Measurements from ENCODE around the gene RAB40B. TPM values are rescaled to one million over a fixed set of nuclear protein-coding genes. Genes with fewer than 3 reads are reported as not detected.

Gene RAB40B
- total RNA-seq, 4 donors from 2014 or later: 4.1 to 18.5 (median 11.3) TPM

DNA sequence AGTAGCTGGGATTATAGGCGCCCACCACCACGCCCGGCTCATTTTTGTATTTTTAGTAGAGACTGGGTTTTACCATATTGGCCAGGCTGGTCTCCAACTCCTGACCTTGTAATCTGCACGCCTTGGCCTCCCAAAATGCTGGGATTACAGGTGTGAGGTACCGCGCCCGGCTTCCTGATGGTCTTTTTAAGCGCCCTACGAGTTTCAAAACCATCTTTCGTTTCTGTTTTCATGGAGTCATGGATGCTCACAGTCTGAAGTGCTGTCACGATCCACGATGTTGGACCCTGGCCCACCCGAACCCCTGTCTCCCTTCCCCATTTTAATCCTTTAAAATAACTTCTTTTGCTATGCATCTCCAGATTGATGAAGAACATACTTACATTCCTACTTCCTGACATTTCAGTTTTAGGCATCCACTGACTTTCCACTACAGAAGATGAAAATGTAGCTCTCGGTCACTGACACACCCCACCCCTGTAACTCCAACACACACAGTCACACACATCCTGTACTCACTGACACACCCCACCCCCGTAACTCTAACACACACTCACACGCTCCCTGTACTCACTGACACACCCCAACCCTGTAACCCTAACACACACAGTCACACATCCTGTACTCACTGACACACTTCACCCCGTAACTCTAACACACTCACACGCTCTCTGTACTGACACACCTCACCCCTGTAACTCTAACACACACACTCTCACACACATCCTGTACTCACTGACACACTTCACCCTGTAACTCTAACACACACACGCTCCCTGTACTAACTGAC, 27.6 kb downstream of the RAB40B start:
- H3K4me3 ChIP-seq: no peak overlapping the region
- no peaks in the 10 kb centered on the region for H3K4me1 ChIP-seq
- TF ChIP-seq, protein P1, sequence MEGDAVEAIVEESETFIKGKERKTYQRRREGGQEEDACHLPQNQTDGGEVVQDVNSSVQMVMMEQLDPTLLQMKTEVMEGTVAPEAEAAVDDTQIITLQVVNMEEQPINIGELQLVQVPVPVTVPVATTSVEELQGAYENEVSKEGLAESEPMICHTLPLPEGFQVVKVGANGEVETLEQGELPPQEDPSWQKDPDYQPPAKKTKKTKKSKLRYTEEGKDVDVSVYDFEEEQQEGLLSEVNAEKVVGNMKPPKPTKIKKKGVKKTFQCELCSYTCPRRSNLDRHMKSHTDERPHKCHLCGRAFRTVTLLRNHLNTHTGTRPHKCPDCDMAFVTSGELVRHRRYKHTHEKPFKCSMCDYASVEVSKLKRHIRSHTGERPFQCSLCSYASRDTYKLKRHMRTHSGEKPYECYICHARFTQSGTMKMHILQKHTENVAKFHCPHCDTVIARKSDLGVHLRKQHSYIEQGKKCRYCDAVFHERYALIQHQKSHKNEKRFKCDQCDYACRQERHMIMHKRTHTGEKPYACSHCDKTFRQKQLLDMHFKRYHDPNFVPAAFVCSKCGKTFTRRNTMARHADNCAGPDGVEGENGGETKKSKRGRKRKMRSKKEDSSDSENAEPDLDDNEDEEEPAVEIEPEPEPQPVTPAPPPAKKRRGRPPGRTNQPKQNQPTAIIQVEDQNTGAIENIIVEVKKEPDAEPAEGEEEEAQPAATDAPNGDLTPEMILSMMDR (IDR thresholded peaks at IDR 0.05): no peak
- no peak for TF ChIP-seq POLR2A (IDR thresholded peaks at IDR 0.05)
- H3K36me3 ChIP-seq: no peaks in the 10 kb centered on the region
- DNase-seq: peak in 1 of 2 donors; percentile 13
- H3K9me3 ChIP-seq: no peaks in the 10 kb centered on the region
- peak overlapping the region; percentile 79 to 82 for H3K27ac ChIP-seq
- H3K27me3 ChIP-seq: no peaks in the 10 kb centered on the region
- intact Hi-C loops (cut with DNase I; ENCODE audit: low total_unique reads): no loop called here

DNA sequence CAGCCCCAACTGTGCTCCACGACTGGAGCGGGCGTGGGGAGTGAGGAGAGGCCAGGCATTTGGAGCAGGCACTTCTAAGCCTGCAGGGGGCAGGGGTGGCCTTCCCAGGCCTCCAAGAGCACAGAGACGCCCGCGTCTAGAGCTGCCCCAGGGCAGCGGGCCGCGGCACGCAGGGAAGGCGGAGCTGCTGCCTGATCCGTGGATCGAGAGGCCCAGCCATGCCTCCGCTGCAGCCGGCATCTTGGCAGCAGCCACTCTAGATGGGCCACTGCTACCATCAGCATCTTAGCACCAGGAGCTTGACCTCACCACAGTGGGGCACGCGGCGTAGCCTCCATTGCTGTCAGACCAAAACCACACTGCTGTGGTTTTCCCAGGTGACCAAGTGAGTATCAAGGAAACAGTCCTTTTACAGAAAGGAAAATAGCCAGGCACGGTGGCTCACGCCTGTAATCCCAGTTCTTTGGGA, 29.8 kb downstream of the RAB40B start:
- Histone ChIP-seq H3K27me3 (no peaks in the 10 kb centered on the region), H3K36me3 (no peaks in the 10 kb centered on the region), H3K27ac (no peak overlapping the region), H3K9me3 (no peaks in the 10 kb centered on the region), H3K4me3 (no peak overlapping the region), H3K4me1 (no peaks in the 10 kb centered on the region)
- intact Hi-C loops (cut with DNase I; ENCODE audit: low total_unique reads): no loop called here
- no peak for TF ChIP-seq POLR2A (IDR thresholded peaks at IDR 0.05)
- TF ChIP-seq, protein P1 (IDR thresholded peaks at IDR 0.05): peak; percentile 21 to 54 (median 28)
- DNase-seq: no peak

DNA sequence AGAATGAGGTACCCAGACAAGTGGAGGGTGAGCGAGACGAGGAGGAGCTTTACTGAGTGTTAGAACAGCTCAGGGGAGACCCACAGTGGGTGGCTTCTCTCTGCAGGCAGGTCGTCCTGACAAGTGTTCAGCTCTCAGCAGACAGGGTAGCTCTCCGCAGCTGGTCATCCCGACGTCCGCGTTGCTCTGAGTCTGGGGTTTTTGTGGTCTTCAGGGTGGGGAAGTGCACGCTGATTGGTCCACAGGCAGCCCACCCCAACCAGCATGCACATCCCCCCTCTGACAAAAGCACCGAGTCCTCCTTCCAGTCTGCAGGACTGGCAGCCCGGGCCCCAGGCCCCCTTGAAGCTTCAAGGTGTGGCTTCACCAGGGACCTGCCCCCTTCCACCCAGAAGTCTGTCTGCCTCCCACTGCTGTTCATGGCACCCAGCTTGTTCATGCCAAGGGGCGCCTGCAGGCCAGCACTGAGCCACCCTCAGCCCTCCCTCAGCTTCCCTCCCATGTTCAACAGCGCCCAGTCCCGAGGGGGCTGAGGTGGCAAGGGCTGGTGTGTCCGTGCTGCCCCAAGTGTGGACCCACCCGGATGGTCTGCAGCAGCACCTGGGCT, 30.4 kb downstream of the RAB40B start:
- intact Hi-C loops (cut with DNase I; ENCODE audit: low total_unique reads): no loop called here
- H3K36me3 ChIP-seq: no peaks in the 10 kb centered on the region
- no peaks in the 10 kb centered on the region for H3K27me3 ChIP-seq
- no peak overlapping the region for H3K27ac ChIP-seq
- H3K4me3 ChIP-seq: no peak overlapping the region
- DNase-seq: no peak
- no peak for TF ChIP-seq POLR2A (IDR thresholded peaks at IDR 0.05)
- TF ChIP-seq, protein P1 (IDR thresholded peaks at IDR 0.05): no peak
- no peaks in the 10 kb centered on the region for H3K9me3 ChIP-seq
- H3K4me1 ChIP-seq: no peaks in the 10 kb centered on the region

DNA sequence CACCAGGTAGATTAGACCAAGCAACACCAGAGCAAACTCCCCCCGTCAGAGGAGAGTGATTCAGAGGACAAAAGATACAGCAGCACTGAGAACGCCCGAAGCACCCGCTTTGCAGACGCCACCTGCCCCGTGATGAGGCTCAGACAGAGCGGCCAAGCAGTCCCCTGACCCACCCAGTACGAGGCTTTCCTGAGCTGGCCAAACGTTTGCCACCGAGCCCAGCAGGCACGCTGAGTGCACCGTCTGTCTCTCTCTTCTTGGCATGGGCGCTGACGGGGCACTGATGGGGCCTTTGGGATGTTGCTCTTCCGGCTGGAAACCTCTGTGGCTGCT, 30.9 kb downstream of the RAB40B start:
- H3K4me3 ChIP-seq: no peak overlapping the region
- no peak for DNase-seq
- TF ChIP-seq, protein P1 (IDR thresholded peaks at IDR 0.05): no peak
- H3K27me3 ChIP-seq: no peaks in the 10 kb centered on the region
- intact Hi-C loops (cut with DNase I; ENCODE audit: low total_unique reads): no loop called here
- no peaks in the 10 kb centered on the region for H3K36me3 ChIP-seq
- H3K9me3 ChIP-seq: no peaks in the 10 kb centered on the region
- no peaks in the 10 kb centered on the region for H3K4me1 ChIP-seq
- H3K27ac ChIP-seq: no peak overlapping the region

DNA sequence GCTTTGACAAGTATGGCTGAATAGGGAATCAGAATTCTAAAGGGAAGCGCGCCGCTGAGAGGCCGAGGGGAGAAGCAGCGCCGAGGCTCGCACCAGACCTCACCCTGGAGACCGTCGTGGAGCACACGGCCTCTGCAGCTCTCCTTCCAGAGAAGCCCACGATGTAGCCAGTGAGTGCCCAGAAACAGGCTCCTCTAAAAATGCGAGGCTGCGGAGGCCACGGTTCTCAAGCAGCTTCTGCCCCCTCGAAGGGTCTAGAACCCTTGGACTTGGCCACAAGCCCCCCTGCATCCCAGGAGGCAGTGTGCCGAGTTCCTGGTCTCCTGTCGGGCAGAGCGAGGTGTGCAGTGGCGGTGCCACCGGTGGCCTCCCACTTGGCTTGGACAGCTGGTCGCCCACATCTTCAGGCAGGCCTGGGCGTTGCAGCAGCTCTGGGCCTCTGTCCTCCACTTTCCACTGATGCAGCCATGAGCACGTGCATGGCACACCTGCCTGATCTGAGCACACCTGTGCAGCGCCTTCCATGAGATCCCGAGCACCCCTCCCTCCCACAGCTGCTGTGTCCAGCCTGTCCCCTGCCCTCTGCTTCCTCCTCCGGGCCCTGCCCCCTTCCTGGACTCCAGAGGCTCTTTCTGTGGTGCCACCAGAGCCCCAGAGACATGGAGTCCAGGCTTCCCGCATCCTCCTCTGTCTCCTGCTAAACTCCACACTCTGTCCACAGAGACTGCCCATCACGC, 31.4 kb downstream of the RAB40B start:
- Histone ChIP-seq H3K27ac (no peak overlapping the region), H3K36me3 (no peaks in the 10 kb centered on the region), H3K4me3 (no peak overlapping the region), H3K9me3 (no peaks in the 10 kb centered on the region), H3K4me1 (no peaks in the 10 kb centered on the region), H3K27me3 (no peaks in the 10 kb centered on the region)
- DNase-seq: no peak
- TF ChIP-seq, protein P1 (IDR thresholded peaks at IDR 0.05): no peak
- intact Hi-C loops (cut with DNase I; ENCODE audit: low total_unique reads): no loop called here

Measured in uterus (tissue), 4 donors.